ENCODE measurements around the gene PHF2. TPM values are rescaled to one million over a fixed set of nuclear protein-coding genes. Genes with fewer than 3 reads are reported as not detected.
A peak's percentile ranks its signal among the peaks of the same experiment; 100 is the strongest.

PHF2 gene
- polyA plus RNA-seq, 4 donors = 8.6 to 21.2 (median 12.8) TPM

DNA sequence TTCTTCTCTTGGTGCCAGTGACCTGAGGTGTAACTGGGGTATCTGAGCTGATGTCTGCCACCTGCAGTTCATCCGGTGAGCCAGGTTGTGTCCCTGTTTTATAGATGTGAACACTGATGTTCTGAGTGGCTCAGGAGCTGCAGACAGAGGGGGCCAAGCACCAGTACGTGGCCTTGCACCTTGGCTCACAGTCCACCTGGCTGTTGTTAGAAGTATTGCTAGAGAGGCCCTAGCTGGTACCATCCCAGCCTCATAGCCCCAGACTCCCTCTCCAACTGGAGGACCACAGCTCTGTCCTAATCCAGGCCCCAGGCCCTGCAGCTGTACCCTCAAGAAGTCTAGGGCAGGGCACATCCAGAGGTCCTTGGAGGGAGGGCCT, 16.2 kb downstream of the PHF2 start:
- 45 to 66% (median 64%) methylated on average over 2 of the region's 2 CpGs for WGBS, 3 donors
- Histone ChIP-seq H3K36me3 (ENCODE audit: control insufficient read depth in 3 of 3, insufficient read depth in 2 of 3, low read depth in 1 of 3, low read length in 3 of 3) (peaks cover 0 to 26% (median 0%) of the 10 kb centered on the region in 3 donors), H3K27me3 (ENCODE audit: control insufficient read depth in 3 of 3, insufficient read depth in 3 of 3, low read length in 3 of 3) (no peaks in the 10 kb centered on the region), H3K27ac (ENCODE audit: low read depth in 1 of 3, low read length in 2 of 3) (no peak overlapping the region), H3K4me3 (ENCODE audit: low read depth in 1 of 3, low read length in 3 of 3) (no peak overlapping the region), H3K4me1 (ENCODE audit: control insufficient read depth in 3 of 3, insufficient read depth in 2 of 3, low read depth in 1 of 3, low read length in 2 of 3) (peaks cover 5 to 13% (median 11%) of the 10 kb centered on the region in 3 donors), H3K9me3 (ENCODE audit: control insufficient read depth in 2 of 2, insufficient read depth in 1 of 2, low read depth in 1 of 2, low read length in 1 of 2) (no peaks in the 10 kb centered on the region)
- DNase-seq = peak in 1 of 2 donors; percentile 26
- no peak for FAIRE-seq

DNA sequence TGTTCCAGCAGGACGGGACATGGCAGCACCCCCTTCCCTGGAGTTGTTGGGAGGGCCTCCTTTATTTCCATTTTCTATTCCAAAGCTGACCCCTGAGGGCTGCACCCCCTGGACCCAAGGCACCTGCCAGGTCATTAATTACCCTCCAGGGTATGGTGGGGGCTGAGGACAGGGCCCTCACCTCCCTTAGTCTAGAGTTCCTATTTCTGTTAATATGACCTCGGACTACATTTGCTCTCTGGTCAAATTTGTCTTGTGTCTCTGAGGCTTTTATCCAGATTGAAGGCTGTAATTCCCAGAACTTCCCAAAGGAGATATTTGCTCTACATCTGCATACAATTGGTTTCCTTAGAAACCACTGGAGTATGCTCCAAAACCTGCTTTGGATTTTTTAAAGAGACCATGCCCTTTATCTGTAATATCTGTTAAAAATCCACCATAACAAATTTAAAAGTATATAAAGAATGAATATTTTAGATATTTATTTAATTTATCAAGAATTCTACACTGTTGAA, 16.8 kb downstream of the PHF2 start:
- no peak for FAIRE-seq
- DNase-seq = no peak
- WGBS, 3 donors = 86 to 98% (median 89%) methylated on average over 2 of the region's 2 CpGs
- Histone ChIP-seq H3K27ac (ENCODE audit: low read depth in 1 of 3, low read length in 2 of 3) (no peak overlapping the region), H3K36me3 (ENCODE audit: control insufficient read depth in 3 of 3, insufficient read depth in 2 of 3, low read depth in 1 of 3, low read length in 3 of 3) (peaks cover 0 to 24% (median 0%) of the 10 kb centered on the region in 3 donors), H3K4me1 (ENCODE audit: control insufficient read depth in 3 of 3, insufficient read depth in 2 of 3, low read depth in 1 of 3, low read length in 2 of 3) (peaks cover 5 to 13% (median 11%) of the 10 kb centered on the region in 3 donors), H3K9me3 (ENCODE audit: control insufficient read depth in 2 of 2, insufficient read depth in 1 of 2, low read depth in 1 of 2, low read length in 1 of 2) (no peaks in the 10 kb centered on the region), H3K27me3 (ENCODE audit: control insufficient read depth in 3 of 3, insufficient read depth in 3 of 3, low read length in 3 of 3) (no peaks in the 10 kb centered on the region), H3K4me3 (ENCODE audit: low read depth in 1 of 3, low read length in 3 of 3) (no peak overlapping the region)

DNA sequence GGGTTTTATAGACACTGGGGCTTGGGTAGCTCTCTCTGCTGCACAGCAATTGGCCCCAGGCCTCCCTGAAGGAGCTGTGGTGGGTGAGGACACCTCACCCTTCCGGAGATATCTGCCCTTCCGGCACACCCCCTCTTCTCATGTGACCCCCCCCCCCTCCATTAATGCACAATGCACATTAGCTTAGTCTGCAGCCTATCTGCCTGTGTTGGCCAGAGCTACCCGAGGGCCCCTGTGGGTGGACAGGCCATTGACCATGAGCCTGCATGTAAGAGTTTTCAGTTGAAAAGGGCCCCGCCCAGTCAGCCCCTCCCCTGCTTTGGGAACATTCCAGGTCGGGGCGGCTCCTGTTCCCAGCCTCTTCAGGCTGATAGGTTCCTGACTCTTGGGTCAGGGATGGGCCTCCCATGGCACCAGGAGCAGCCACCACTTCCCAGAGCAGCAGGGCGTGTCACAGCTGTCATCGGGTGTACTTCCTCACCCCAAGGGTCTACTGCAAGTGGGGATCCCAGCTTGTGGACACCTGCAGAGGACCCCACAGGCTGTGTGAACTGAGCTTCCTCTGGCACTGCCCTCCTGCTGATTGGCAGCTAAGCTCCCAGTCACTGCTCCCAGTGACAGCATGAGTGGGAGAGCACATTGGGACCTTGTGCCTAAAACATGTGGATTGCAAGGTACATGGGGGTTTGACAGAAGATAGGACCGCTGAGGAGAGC, 17.8 kb downstream of the PHF2 start:
- H3K27ac ChIP-seq (ENCODE audit: low read depth in 1 of 3, low read length in 2 of 3) = peak overlapping the region in 1 of 3 donors; percentile 43
- H3K4me1 ChIP-seq (ENCODE audit: control insufficient read depth in 3 of 3, insufficient read depth in 2 of 3, low read depth in 1 of 3, low read length in 2 of 3) = peaks cover 5 to 23% (median 7%) of the 10 kb centered on the region in 3 donors
- no peaks in the 10 kb centered on the region for H3K27me3 ChIP-seq (ENCODE audit: control insufficient read depth in 3 of 3, insufficient read depth in 3 of 3, low read length in 3 of 3)
- no peak for FAIRE-seq
- WGBS, 3 donors = 31 to 58% (median 52%) methylated on average over 8 to 9 of the region's 9 CpGs
- no peak overlapping the region for H3K4me3 ChIP-seq (ENCODE audit: low read depth in 1 of 3, low read length in 3 of 3)
- no peaks in the 10 kb centered on the region for H3K9me3 ChIP-seq (ENCODE audit: control insufficient read depth in 2 of 2, insufficient read depth in 1 of 2, low read depth in 1 of 2, low read length in 1 of 2)
- peak; percentile 53 to 84 for DNase-seq
- peaks cover 0 to 27% (median 0%) of the 10 kb centered on the region in 3 donors for H3K36me3 ChIP-seq (ENCODE audit: control insufficient read depth in 3 of 3, insufficient read depth in 2 of 3, low read depth in 1 of 3, low read length in 3 of 3)

DNA sequence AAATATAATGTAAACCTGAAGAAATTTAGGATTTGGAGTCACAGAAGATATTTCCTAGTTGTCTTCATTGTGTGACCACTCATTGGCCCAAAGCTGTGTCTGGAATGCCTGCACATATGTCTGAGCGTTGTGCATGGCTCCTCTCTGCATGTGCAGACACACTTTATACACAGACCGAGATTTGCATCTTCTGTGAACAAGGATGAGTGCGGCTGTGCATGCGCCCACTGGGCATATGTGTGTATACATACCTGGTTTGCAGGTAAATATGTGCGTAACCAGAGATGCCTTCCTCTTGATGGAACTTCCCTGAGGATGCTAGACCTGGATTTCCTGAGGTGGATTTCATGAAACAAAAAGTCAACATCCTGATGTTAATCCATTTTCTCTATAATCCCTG, 19.1 kb downstream of the PHF2 start:
- Histone ChIP-seq H3K27me3 (ENCODE audit: control insufficient read depth in 3 of 3, insufficient read depth in 3 of 3, low read length in 3 of 3) (no peaks in the 10 kb centered on the region), H3K4me1 (ENCODE audit: control insufficient read depth in 3 of 3, insufficient read depth in 2 of 3, low read depth in 1 of 3, low read length in 2 of 3) (peaks cover 5 to 35% (median 11%) of the 10 kb centered on the region in 3 donors), H3K36me3 (ENCODE audit: control insufficient read depth in 3 of 3, insufficient read depth in 2 of 3, low read depth in 1 of 3, low read length in 3 of 3) (peaks cover 0 to 29% (median 0%) of the 10 kb centered on the region in 3 donors), H3K27ac (ENCODE audit: low read depth in 1 of 3, low read length in 2 of 3) (no peak overlapping the region), H3K9me3 (ENCODE audit: control insufficient read depth in 2 of 2, insufficient read depth in 1 of 2, low read depth in 1 of 2, low read length in 1 of 2) (no peaks in the 10 kb centered on the region), H3K4me3 (ENCODE audit: low read depth in 1 of 3, low read length in 3 of 3) (no peak overlapping the region)
- no peak for FAIRE-seq
- WGBS, 3 donors = 94% methylated on average over 5 of the region's 5 CpGs
- DNase-seq = no peak

DNA sequence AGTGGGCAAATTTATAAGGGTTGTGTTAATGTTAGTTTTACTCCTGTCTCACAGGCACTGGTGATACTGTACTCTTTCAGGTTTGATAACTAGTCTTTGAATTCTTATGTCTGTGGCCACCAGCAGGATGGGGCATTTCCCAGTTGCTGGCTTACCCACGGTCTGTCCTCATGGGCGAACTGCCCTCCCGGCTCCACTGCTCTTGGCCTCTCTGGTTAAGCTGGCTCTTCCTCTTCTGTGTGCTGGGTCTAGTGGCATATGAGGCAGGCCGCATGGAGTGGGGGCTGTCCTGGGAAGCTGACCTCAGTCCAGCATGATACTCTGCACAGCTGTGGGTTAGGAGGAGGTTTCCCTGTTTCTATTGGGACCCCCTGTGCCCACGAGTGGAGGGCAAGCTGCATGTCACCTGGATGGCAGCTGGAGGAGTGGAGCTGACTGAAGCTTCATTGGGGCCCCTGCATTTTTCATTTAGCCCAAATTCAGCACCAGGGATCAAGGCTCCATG, 19.5 kb downstream of the PHF2 start:
- Histone ChIP-seq H3K27ac (ENCODE audit: low read depth in 1 of 3, low read length in 2 of 3) (no peak overlapping the region), H3K27me3 (ENCODE audit: control insufficient read depth in 3 of 3, insufficient read depth in 3 of 3, low read length in 3 of 3) (no peaks in the 10 kb centered on the region), H3K4me3 (ENCODE audit: low read depth in 1 of 3, low read length in 3 of 3) (no peak overlapping the region), H3K4me1 (ENCODE audit: control insufficient read depth in 3 of 3, insufficient read depth in 2 of 3, low read depth in 1 of 3, low read length in 2 of 3) (peaks cover 5 to 35% (median 11%) of the 10 kb centered on the region in 3 donors), H3K9me3 (ENCODE audit: control insufficient read depth in 2 of 2, insufficient read depth in 1 of 2, low read depth in 1 of 2, low read length in 1 of 2) (no peaks in the 10 kb centered on the region), H3K36me3 (ENCODE audit: control insufficient read depth in 3 of 3, insufficient read depth in 2 of 3, low read depth in 1 of 3, low read length in 3 of 3) (peaks cover 0 to 25% (median 0%) of the 10 kb centered on the region in 3 donors)
- 78 to 88% (median 84%) methylated on average over 5 of the region's 5 CpGs for WGBS, 3 donors
- no peak for DNase-seq
- FAIRE-seq = no peak

DNA sequence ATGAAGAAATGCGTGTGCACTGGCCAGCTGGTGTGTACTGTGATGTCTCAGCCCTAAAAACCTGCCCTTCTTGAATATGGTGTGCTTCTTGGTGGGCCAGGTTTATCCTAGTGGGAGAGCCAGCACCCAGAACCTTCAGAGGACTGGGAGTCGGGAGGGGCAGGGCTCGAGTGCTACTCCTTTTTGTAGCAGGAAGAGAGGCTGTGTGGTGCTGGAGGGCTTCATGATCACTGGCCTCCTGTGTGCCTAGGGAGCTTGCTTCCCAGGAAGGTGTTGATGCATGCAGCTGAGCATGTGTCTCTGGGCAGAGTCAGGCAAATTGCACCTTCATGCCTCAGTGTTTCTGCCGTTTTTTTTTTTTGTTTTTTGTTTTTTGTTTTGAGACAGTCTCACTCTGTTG, 20.0 kb downstream of the PHF2 start:
- Histone ChIP-seq H3K4me3 (ENCODE audit: low read depth in 1 of 3, low read length in 3 of 3) (no peak overlapping the region), H3K36me3 (ENCODE audit: control insufficient read depth in 3 of 3, insufficient read depth in 2 of 3, low read depth in 1 of 3, low read length in 3 of 3) (peaks cover 0 to 20% (median 0%) of the 10 kb centered on the region in 3 donors), H3K27ac (ENCODE audit: low read depth in 1 of 3, low read length in 2 of 3) (no peak overlapping the region), H3K9me3 (ENCODE audit: control insufficient read depth in 2 of 2, insufficient read depth in 1 of 2, low read depth in 1 of 2, low read length in 1 of 2) (no peaks in the 10 kb centered on the region), H3K27me3 (ENCODE audit: control insufficient read depth in 3 of 3, insufficient read depth in 3 of 3, low read length in 3 of 3) (no peaks in the 10 kb centered on the region), H3K4me1 (ENCODE audit: control insufficient read depth in 3 of 3, insufficient read depth in 2 of 3, low read depth in 1 of 3, low read length in 2 of 3) (peaks cover 5 to 35% (median 11%) of the 10 kb centered on the region in 3 donors)
- DNase-seq = no peak
- no peak for FAIRE-seq
- WGBS, 3 donors = 68 to 77% (median 75%) methylated on average over 4 of the region's 4 CpGs

DNA sequence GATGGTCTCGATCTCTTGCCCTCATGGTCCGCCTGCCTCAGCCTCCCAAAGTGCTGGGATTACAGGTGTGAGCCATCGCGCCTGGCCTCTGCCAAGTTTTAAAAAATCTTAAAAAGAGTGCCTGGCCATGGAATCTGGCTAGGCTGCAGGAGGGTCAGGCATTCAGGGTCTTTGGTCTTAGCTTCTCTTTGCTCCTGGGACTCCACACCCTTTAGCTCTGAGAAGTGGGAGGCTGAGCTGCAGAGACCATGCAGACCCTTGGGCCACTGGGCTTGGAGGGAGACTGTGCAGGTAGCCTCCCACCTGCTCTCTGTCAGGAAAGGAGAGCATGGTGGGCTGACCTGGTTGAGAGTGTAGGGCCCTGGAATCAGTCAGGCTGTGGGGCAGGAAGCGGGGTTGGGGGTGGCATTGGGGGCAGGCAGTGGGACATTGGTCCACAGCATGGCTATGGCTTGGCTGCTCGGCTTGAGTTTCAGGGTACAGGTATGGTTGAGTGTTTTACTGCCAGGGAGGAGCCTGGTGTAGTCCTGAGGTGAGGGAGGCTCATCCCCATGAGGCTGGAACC, 20.8 kb downstream of the PHF2 start:
- 87 to 94% (median 92%) methylated on average over 6 of the region's 6 CpGs for WGBS, 3 donors
- peaks cover 0 to 19% (median 0%) of the 10 kb centered on the region in 3 donors for H3K36me3 ChIP-seq (ENCODE audit: control insufficient read depth in 3 of 3, insufficient read depth in 2 of 3, low read depth in 1 of 3, low read length in 3 of 3)
- DNase-seq (no peak), FAIRE-seq (no peak)
- H3K4me1 ChIP-seq (ENCODE audit: control insufficient read depth in 3 of 3, insufficient read depth in 2 of 3, low read depth in 1 of 3, low read length in 2 of 3) = peaks cover 5 to 35% (median 11%) of the 10 kb centered on the region in 3 donors
- H3K9me3 ChIP-seq (ENCODE audit: control insufficient read depth in 2 of 2, insufficient read depth in 1 of 2, low read depth in 1 of 2, low read length in 1 of 2) = no peaks in the 10 kb centered on the region
- H3K4me3 ChIP-seq (ENCODE audit: low read depth in 1 of 3, low read length in 3 of 3) = no peak overlapping the region
- no peaks in the 10 kb centered on the region for H3K27me3 ChIP-seq (ENCODE audit: control insufficient read depth in 3 of 3, insufficient read depth in 3 of 3, low read length in 3 of 3)
- no peak overlapping the region for H3K27ac ChIP-seq (ENCODE audit: low read depth in 1 of 3, low read length in 2 of 3)

DNA sequence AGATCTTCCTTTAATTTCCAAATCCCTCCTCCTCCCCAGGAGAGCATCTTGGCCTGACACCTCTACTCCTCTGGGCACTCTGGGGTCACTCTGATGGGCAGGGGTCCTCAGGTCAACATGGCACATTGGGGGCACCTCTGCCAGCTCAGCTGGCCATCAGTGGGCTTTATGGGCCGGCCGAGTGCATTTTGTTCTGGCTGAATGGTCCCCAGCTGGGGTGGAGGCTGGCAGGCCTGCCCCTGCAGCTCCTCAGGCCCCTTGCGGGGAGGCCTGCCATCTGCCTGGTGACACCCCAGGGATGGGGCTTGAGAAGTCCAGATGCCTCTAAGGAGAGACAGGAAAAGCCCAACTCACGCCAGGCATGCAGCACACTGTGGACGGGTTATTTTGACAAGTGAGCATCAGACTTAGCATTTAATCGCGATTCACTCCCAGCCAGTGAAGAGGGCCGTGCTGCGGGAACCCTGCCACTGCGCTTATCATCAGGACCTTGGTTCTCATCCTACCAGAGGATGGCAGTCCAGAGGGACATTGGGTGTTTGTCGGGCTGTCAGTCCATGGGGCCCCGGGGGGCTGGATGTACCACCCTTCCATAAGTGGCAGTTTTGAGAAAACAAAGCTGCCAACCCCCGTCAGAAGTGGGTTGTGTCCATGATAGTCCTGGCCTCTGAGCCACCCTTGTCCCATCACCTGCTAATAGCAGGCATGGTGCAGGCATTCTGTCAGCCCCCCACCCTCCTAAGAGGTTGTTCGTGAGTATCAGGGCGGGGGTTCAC, 21.7 kb downstream of the PHF2 start:
- WGBS, 3 donors = 82 to 85% (median 83%) methylated on average over 15 of the region's 15 CpGs
- peak overlapping the region in 1 of 3 donors; percentile 12 for H3K27ac ChIP-seq (ENCODE audit: low read depth in 1 of 3, low read length in 2 of 3)
- H3K36me3 ChIP-seq (ENCODE audit: control insufficient read depth in 3 of 3, insufficient read depth in 2 of 3, low read depth in 1 of 3, low read length in 3 of 3) = peaks cover 0 to 19% (median 0%) of the 10 kb centered on the region in 3 donors
- no peaks in the 10 kb centered on the region for H3K27me3 ChIP-seq (ENCODE audit: control insufficient read depth in 3 of 3, insufficient read depth in 3 of 3, low read length in 3 of 3)
- FAIRE-seq (no peak), DNase-seq (no peak)
- H3K4me1 ChIP-seq (ENCODE audit: control insufficient read depth in 3 of 3, insufficient read depth in 2 of 3, low read depth in 1 of 3, low read length in 2 of 3) = peaks cover 5 to 29% (median 9%) of the 10 kb centered on the region in 3 donors
- no peaks in the 10 kb centered on the region for H3K9me3 ChIP-seq (ENCODE audit: control insufficient read depth in 2 of 2, insufficient read depth in 1 of 2, low read depth in 1 of 2, low read length in 1 of 2)
- no peak overlapping the region for H3K4me3 ChIP-seq (ENCODE audit: low read depth in 1 of 3, low read length in 3 of 3)

All from small intestine (tissue), 7 donors.